Osteocyte (in vitro differentiated cells): ENCODE results near the gene PCA3. TPM values are rescaled to one million over a fixed set of nuclear protein-coding genes. Genes with fewer than 3 reads are reported as not detected.
"Not testable (repeated sequence)": the region's sequence is repeated elsewhere in the genome, so short reads cannot be mapped to it uniquely, and the experiment has no call there.

Experiments
- DNase-seq: peaks from one replicate; pipeline ENCODE4 v3.0.0; 2021; ENCODE audit warnings: mixed read lengths; ENCODE audit not compliant: unreplicated experiment; ENCODE audit errors: extremely low spot score
- H3K27ac Mint-ChIP-seq: one replicate; pipeline ENCODE4 v1.8.0; 2021; ENCODE audit warnings: mild to moderate bottlenecking, mixed read lengths; ENCODE audit not compliant: unreplicated experiment
- H3K27me3 Mint-ChIP-seq: one replicate; pipeline ENCODE4 v1.8.0; 2021; ENCODE audit warnings: mixed read lengths; ENCODE audit not compliant: unreplicated experiment
- H3K36me3 Mint-ChIP-seq: one replicate; pipeline ENCODE4 v1.8.0; 2021; ENCODE audit warnings: mixed read lengths; ENCODE audit not compliant: unreplicated experiment
- H3K4me1 Mint-ChIP-seq: one replicate; pipeline ENCODE4 v1.8.0; 2021; ENCODE audit warnings: mixed read lengths; ENCODE audit not compliant: unreplicated experiment
- H3K4me3 Mint-ChIP-seq: one replicate; pipeline ENCODE4 v1.8.0; 2021; ENCODE audit warnings: mild to moderate bottlenecking, moderate library complexity, mixed read lengths; ENCODE audit not compliant: unreplicated experiment
- H3K9me3 Mint-ChIP-seq: one replicate; pipeline ENCODE4 v1.8.0; 2021; ENCODE audit warnings: mixed read lengths; ENCODE audit not compliant: unreplicated experiment
- total RNA-seq: library from RNA; stranded (reverse); gene quantifications from 2 replicates; pipeline ENCODE4 v1.2.1, GENCODE V29; 2021
- TF ChIP-seq, protein P1 (sequence below): fragments of 200-600 bp; sonication (generic); IDR thresholded peaks from 2 replicates; pipeline ENCODE4 v1.5.0; 2021; ENCODE audit warnings: antibody characterized with exemption, mild to moderate bottlenecking, moderate library complexity

Gene PCA3
- total RNA-seq, 1 donor from 2014 or later, result not detected

DNA sequence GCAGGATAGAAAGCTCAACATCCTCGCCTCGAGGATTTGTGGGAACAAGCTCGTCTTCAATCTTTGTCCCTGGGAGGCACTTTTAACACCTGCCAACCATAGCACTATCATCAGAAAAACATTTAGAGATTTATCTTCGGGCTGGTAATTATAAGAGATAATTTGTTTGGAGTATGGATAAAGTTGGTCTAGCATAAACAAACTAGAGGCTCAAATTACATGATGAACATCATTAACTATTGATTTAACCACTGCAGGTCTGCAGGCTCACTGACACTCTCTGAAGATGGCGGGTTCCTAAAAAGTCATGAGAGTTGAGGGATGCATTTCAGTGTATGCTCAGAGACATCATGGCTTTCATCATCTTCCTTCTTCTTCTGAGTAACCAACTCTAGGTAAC is 25.8 kb upstream of the PCA3 start:
- no peak overlapping the region for H3K27ac Mint-ChIP-seq
- no peaks in the 10 kb centered on the region for H3K36me3 Mint-ChIP-seq
- no peaks in the 10 kb centered on the region for H3K4me1 Mint-ChIP-seq
- no peak overlapping the region for H3K4me3 Mint-ChIP-seq
- H3K27me3 Mint-ChIP-seq, result peaks cover 46% of the 10 kb centered on the region
- DNase-seq, result no peak
- H3K9me3 Mint-ChIP-seq, result no peaks in the 10 kb centered on the region
- TF ChIP-seq, protein P1, sequence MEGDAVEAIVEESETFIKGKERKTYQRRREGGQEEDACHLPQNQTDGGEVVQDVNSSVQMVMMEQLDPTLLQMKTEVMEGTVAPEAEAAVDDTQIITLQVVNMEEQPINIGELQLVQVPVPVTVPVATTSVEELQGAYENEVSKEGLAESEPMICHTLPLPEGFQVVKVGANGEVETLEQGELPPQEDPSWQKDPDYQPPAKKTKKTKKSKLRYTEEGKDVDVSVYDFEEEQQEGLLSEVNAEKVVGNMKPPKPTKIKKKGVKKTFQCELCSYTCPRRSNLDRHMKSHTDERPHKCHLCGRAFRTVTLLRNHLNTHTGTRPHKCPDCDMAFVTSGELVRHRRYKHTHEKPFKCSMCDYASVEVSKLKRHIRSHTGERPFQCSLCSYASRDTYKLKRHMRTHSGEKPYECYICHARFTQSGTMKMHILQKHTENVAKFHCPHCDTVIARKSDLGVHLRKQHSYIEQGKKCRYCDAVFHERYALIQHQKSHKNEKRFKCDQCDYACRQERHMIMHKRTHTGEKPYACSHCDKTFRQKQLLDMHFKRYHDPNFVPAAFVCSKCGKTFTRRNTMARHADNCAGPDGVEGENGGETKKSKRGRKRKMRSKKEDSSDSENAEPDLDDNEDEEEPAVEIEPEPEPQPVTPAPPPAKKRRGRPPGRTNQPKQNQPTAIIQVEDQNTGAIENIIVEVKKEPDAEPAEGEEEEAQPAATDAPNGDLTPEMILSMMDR, result no peak

DNA sequence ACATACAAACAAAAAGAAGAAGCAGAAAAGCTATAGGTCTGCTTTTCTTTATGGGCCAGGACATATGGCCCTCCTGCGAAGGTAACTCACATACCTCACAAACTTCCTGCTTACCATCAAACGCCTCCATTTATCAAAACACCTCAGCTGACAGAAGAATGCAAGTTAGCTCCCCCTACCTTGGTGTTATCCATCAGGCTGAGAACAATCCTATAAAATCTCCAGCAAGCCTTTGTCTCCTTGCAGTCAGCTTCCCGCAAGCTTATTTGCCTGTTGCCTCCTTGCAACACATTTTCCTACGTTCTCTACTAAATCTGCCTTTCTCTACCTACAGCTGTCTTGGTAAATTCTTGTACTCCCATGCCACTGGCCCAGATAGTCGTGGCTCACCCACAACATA is 22.7 kb upstream of the PCA3 start:
- Mint-ChIP-seq H3K4me3 (no peak overlapping the region), H3K27me3 (peaks cover 31% of the 10 kb centered on the region), H3K4me1 (no peaks in the 10 kb centered on the region), H3K36me3 (no peaks in the 10 kb centered on the region), H3K27ac (no peak overlapping the region), H3K9me3 (peaks cover 4% of the 10 kb centered on the region)
- no peak for DNase-seq
- TF ChIP-seq, protein P1, result no peak

DNA sequence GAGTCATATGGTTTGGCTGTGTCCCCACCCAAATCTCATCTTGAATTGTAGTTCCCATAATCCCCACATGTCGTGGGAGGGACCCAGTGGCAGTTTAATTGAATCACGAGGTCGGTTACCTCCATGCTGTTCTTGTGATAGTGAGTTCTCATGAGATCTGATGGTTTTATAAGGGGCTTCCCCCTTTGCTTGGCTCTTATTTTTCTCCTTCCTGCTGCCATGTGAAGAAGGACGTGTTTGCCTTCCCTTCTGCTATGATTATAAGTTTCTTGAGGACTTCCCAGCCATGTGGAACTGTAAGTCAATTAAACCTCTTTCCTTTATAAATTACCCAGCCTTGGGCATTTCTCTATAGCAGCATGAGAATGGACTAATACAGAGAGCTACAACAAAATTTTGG is 21.3 kb upstream of the PCA3 start:
- H3K9me3 Mint-ChIP-seq, H3K4me3 Mint-ChIP-seq, DNase-seq, H3K27ac Mint-ChIP-seq, H3K4me1 Mint-ChIP-seq, H3K36me3 Mint-ChIP-seq: not testable (repeated sequence)
- peaks cover 27% of the 10 kb centered on the region for H3K27me3 Mint-ChIP-seq

DNA sequence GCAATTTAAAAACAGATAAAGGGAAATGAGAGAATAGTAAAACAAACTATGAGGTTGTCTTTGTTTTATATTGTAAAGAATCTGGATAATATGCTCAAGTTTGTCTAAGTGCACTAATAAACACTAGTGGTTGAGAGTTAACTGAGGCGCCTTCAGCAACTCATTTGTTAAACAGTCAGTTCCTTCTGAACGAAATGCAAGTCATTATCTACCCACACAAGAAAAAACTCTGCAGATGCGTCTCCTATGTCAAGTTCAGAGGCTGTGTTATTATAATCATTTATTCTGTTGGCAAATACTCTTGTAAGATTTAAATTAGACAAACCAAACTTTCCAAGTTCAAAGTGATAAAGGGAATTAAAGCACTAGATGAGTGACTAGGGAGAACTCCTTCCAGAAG is 20.3 kb upstream of the PCA3 start:
- no peak overlapping the region for H3K27ac Mint-ChIP-seq
- H3K27me3 Mint-ChIP-seq, result peaks cover 23% of the 10 kb centered on the region
- DNase-seq, result no peak
- TF ChIP-seq, protein P1, result no peak
- H3K4me3 Mint-ChIP-seq, result no peak overlapping the region
- H3K36me3 Mint-ChIP-seq, result no peaks in the 10 kb centered on the region
- H3K9me3 Mint-ChIP-seq, result peaks cover 4% of the 10 kb centered on the region
- H3K4me1 Mint-ChIP-seq, result no peaks in the 10 kb centered on the region

DNA sequence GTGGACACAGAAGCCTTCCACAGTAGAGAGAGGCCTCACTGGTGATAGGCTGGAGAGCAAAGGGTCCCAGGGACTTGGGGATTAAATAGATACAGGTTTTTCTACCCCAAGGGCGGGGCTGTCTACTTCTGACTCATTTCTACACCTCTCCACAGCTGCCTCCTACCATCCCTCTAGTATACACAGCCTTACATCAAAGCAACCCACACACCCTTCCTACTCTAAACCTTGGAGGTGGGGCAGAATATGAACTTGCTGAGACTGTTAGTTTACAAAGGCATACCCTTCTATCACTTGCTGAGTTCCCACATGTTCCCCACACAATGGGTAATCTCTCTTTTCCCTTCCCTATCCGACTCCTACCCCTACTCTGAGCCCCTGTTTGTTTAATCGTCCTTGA is 19.9 kb upstream of the PCA3 start:
- Mint-ChIP-seq H3K27me3 (peaks cover 23% of the 10 kb centered on the region), H3K4me3 (no peak overlapping the region), H3K36me3 (no peaks in the 10 kb centered on the region), H3K4me1 (no peaks in the 10 kb centered on the region), H3K9me3 (peaks cover 4% of the 10 kb centered on the region), H3K27ac (no peak overlapping the region)
- DNase-seq, result no peak
- TF ChIP-seq, protein P1, result no peak

DNA sequence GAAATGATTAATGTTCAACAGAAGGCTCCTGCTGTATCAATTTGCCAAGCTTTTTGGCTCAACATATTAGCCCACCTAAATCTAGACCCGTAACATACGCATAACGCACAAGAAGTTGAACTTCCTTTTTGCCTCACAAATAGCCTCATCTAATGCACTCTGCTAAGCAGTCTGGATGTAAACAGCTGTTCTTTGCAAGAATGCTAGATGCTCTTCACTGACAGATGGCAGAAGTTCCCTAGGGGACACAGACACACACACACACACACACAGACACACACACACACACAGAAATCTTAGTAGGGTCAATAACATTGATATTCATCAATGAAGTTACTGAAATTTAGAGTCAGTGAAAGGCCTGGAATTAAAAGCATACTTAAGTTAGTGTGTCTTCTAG is 13.2 kb upstream of the PCA3 start:
- no peaks in the 10 kb centered on the region for H3K36me3 Mint-ChIP-seq
- no peak overlapping the region for H3K4me3 Mint-ChIP-seq
- no peaks in the 10 kb centered on the region for H3K4me1 Mint-ChIP-seq
- TF ChIP-seq, protein P1, result no peak
- peaks cover 10% of the 10 kb centered on the region for H3K27me3 Mint-ChIP-seq
- DNase-seq, result no peak
- H3K9me3 Mint-ChIP-seq, result no peaks in the 10 kb centered on the region
- H3K27ac Mint-ChIP-seq, result no peak overlapping the region
